Hepatocyte (in vitro differentiated cells): Measurements from ENCODE around the gene CHRD. TPM values are rescaled to one million over a fixed set of nuclear protein-coding genes. Genes with fewer than 3 reads are reported as not detected.

Experiments used
- DNase-seq: peaks from one replicate; pipeline ENCODE4 v3.0.0-alpha.2; 2016; ENCODE audit warnings: low spot score
- H2AFZ ChIP-seq: fragments of 200-600 bp; sonication (generic); 2 replicates; pipeline ENCODE4 v1.6.0; 2016; ENCODE audit warnings: antibody characterized with exemption, mild to moderate bottlenecking
- H3K27ac ChIP-seq: fragments of 200-600 bp; sonication (generic); 2 replicates; pipeline ENCODE4 v1.5.1; 2016; ENCODE audit warnings: mild to moderate bottlenecking
- H3K27me3 ChIP-seq: fragments of 200-600 bp; sonication (generic); 2 replicates; pipeline ENCODE4 v1.6.1; 2016
- H3K36me3 ChIP-seq: fragments of 200-600 bp; sonication (generic); replicated peaks from 2 replicates; pipeline ENCODE4 v1.5.1; 2016; ENCODE audit warnings: low read depth; ENCODE audit not compliant: insufficient read depth
- H3K4me1 ChIP-seq: fragments of 200-600 bp; sonication (generic); 2 replicates; pipeline ENCODE4 v1.5.1; 2016; ENCODE audit warnings: mild to moderate bottlenecking, moderate library complexity; ENCODE audit not compliant: insufficient read depth
- H3K4me2 ChIP-seq: fragments of 200-600 bp; sonication (generic); 2 replicates; pipeline ENCODE4 v1.6.0; 2016
- H3K4me3 ChIP-seq: fragments of 200-600 bp; sonication (generic); 2 replicates; pipeline ENCODE4 v1.5.1; 2016; ENCODE audit warnings: mild to moderate bottlenecking
- H3K79me2 ChIP-seq: fragments of 200-600 bp; sonication (generic); 2 replicates; pipeline ENCODE4 v1.6.0; 2017; ENCODE audit warnings: mild to moderate bottlenecking
- H3K9me2 ChIP-seq: fragments of 200-600 bp; sonication (generic); replicated peaks from 2 replicates; pipeline ENCODE4 v1.6.0; 2017; ENCODE audit warnings: mild to moderate bottlenecking; ENCODE audit not compliant: insufficient read depth
- H3K9me3 ChIP-seq: fragments of 200-600 bp; sonication (generic); 2 replicates; pipeline ENCODE4 v1.5.1; 2016; ENCODE audit warnings: low read depth, mild to moderate bottlenecking
- H4K20me1 ChIP-seq: fragments of 200-600 bp; sonication (generic); 2 replicates; pipeline ENCODE4 v1.6.0; 2016; ENCODE audit warnings: mild to moderate bottlenecking; ENCODE audit not compliant: insufficient read depth, poor library complexity, severe bottlenecking
- EZH2 ChIP-seq: fragments of 200-600 bp; sonication (generic); IDR thresholded peaks from 2 replicates; pipeline ENCODE4 v1.6.1; 2016; ENCODE audit warnings: antibody characterized with exemption, mild to moderate bottlenecking, borderline replicate concordance
- EZH2phosphoT487 ChIP-seq: fragments of 200-600 bp; sonication (generic); IDR thresholded peaks from one replicate; pipeline ENCODE4 v1.6.1; 2018; ENCODE audit warnings: antibody characterized with exemption, mild to moderate bottlenecking, low read depth, moderate library complexity; ENCODE audit not compliant: unreplicated experiment, severe bottlenecking
- whole genome bisulfite sequencing: methylation state at CpG from one replicate; pipeline ENCODE4 v1.1.6; 2016; ENCODE audit warnings: low lambda C conversion rate; ENCODE audit errors: missing lambda C conversion rate; 5-methylcytosine and 5-hydroxymethylcytosine counted together
- polyA plus RNA-seq: library from polyadenylated mRNA; unstranded; fragments of >200 nt; fragmentation: Nextera tagmentation; extraction: Ambion mirVana; gene quantifications from 2 replicates; pipeline ENCODE4 v1.2.1, GENCODE V29; 2016
- total RNA-seq: library from RNA; depleted of rRNA; stranded (reverse); fragments of >200 nt; gene quantifications from 2 replicates; pipeline ENCODE4 v1.2.3, GENCODE V29; 2014
- TF ChIP-seq, protein P1 (sequence below): fragments of 200-600 bp; sonication (generic); IDR thresholded peaks from 2 replicates; pipeline ENCODE4 v1.5.1; 2016; ENCODE audit warnings: antibody characterized with exemption, mild to moderate bottlenecking; ENCODE audit not compliant: poor library complexity

The CHRD gene
- total and polyA plus RNA-seq, 2 experiments from 2014 or later, result 13.6 to 16.1 TPM

DNA sequence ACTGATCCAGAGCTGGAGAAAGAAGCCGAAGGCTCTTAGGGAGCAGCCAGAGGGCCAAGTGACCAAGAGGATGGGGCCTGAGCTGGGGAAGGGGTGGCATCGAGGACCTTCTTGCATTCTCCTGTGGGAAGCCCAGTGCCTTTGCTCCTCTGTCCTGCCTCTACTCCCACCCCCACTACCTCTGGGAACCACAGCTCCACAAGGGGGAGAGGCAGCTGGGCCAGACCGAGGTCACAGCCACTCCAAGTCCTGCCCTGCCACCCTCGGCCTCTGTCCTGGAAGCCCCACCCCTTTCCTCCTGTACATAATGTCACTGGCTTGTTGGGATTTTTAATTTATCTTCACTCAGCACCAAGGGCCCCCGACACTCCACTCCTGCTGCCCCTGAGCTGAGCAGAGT lies 9.5 kb downstream of the CHRD start:
- WGBS, result 77% methylated on average over 5 of the region's 5 CpGs
- Histone ChIP-seq H2AFZ (no peak overlapping the region), H3K4me3 (no peak overlapping the region), H3K36me3 (no peaks in the 10 kb centered on the region), H3K27ac (no peak overlapping the region), H4K20me1 (no peaks in the 10 kb centered on the region), H3K27me3 (no peaks in the 10 kb centered on the region), H3K9me3 (no peaks in the 10 kb centered on the region), H3K4me2 (no peak overlapping the region), H3K79me2 (no peaks in the 10 kb centered on the region), H3K9me2 (no peaks in the 10 kb centered on the region), H3K4me1 (no peaks in the 10 kb centered on the region)
- TF ChIP-seq, protein P1, sequence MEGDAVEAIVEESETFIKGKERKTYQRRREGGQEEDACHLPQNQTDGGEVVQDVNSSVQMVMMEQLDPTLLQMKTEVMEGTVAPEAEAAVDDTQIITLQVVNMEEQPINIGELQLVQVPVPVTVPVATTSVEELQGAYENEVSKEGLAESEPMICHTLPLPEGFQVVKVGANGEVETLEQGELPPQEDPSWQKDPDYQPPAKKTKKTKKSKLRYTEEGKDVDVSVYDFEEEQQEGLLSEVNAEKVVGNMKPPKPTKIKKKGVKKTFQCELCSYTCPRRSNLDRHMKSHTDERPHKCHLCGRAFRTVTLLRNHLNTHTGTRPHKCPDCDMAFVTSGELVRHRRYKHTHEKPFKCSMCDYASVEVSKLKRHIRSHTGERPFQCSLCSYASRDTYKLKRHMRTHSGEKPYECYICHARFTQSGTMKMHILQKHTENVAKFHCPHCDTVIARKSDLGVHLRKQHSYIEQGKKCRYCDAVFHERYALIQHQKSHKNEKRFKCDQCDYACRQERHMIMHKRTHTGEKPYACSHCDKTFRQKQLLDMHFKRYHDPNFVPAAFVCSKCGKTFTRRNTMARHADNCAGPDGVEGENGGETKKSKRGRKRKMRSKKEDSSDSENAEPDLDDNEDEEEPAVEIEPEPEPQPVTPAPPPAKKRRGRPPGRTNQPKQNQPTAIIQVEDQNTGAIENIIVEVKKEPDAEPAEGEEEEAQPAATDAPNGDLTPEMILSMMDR, result no peak
- no peak for TF ChIP-seq EZH2
- no peak for TF ChIP-seq EZH2phosphoT487
- DNase-seq, result no peak

DNA sequence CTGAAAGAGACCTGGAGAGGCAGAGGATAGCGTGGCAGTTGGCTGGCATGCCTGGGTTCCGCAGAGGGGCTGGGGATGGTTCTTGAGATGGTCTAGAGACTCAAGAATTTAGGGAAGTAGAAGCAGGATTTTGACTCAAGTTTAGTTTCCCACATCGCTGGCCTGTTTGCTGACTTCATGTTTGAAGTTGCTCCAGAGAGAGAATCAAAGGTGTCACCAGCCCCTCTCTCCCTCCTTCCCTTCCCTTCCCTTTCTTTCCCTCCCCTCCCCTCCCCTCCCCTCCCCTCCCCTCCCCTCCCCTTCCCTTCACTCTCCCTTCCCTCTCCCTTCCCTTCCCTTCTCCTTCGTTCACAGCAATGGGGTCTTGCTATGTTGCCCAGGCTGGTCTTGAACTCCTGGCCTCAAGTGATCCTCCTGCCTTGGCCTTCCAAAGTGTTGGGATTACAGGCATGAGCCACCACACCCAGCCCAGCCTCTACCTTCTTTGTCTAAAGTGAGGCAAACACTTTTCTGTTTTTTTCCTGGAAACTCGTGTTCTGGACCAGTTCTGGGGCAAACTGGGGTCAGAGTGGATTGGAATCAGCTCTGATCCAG lies 10.2 kb downstream of the CHRD start:
- no peak overlapping the region for H3K27ac ChIP-seq
- no peak overlapping the region for H3K4me3 ChIP-seq
- no peak for DNase-seq
- H3K79me2 ChIP-seq, result no peaks in the 10 kb centered on the region
- 91% methylated on average over 4 of the region's 5 CpGs for WGBS
- H3K9me2 ChIP-seq, result no peaks in the 10 kb centered on the region
- H3K4me1 ChIP-seq, result no peaks in the 10 kb centered on the region
- H4K20me1 ChIP-seq, result no peaks in the 10 kb centered on the region
- H3K27me3 ChIP-seq, result no peaks in the 10 kb centered on the region
- no peaks in the 10 kb centered on the region for H3K36me3 ChIP-seq
- no peak overlapping the region for H3K4me2 ChIP-seq
- no peak overlapping the region for H2AFZ ChIP-seq
- TF ChIP-seq EZH2 (no peak), EZH2phosphoT487 (no peak)
- TF ChIP-seq, protein P1, result no peak
- no peaks in the 10 kb centered on the region for H3K9me3 ChIP-seq

DNA sequence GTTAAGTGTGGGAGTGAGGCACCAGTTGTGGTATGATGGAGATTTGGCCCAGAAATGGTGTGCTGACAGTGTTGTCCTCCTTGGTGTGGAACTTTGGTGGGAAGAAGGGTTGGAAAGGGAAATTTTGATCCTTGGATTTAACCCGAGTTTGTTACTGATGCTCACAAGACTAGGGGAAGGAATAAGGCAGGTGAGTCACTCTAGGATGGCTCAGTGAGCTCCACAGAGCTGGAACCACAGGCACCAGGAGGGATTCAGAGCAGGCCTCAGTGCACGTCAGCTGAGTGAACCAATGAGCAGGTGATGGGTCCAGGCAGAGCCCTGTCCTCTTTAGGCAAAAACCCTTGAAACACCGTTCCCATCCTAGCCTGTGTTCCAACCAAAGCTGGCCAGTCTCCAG lies 11.4 kb downstream of the CHRD start:
- H2AFZ ChIP-seq, result no peak overlapping the region
- 79% methylated on average over 3 of the region's 3 CpGs for WGBS
- H3K27me3 ChIP-seq, result no peaks in the 10 kb centered on the region
- H3K9me2 ChIP-seq, result no peaks in the 10 kb centered on the region
- H3K4me1 ChIP-seq, result no peaks in the 10 kb centered on the region
- DNase-seq, result no peak
- TF ChIP-seq, protein P1, result no peak
- TF ChIP-seq EZH2 (no peak), EZH2phosphoT487 (no peak)
- no peaks in the 10 kb centered on the region for H4K20me1 ChIP-seq
- no peaks in the 10 kb centered on the region for H3K79me2 ChIP-seq
- H3K36me3 ChIP-seq, result no peaks in the 10 kb centered on the region
- no peak overlapping the region for H3K27ac ChIP-seq
- H3K4me2 ChIP-seq, result no peak overlapping the region
- no peaks in the 10 kb centered on the region for H3K9me3 ChIP-seq
- no peak overlapping the region for H3K4me3 ChIP-seq

DNA sequence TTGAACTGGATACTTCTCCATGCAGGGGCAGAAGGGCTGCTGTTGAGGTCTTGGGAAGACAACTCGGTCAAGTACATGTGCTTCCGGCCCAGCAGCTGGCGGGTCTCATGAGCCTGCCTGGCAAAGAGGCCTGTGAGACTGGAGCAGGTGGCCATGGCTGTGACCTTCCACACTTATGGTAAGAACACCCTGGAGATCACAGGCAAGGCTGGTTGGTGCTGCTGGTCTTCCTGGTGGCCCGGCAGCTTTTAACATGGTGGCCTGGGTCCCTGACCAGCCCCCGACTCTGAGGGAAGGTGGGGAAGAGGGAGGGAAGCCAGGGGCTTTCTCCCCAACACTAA lies 15.4 kb downstream of the CHRD start:
- H3K9me3 ChIP-seq, result no peaks in the 10 kb centered on the region
- TF ChIP-seq EZH2phosphoT487, result no peak
- TF ChIP-seq, protein P1, result no peak
- no peak for TF ChIP-seq EZH2
- no peaks in the 10 kb centered on the region for H4K20me1 ChIP-seq
- no peaks in the 10 kb centered on the region for H3K27me3 ChIP-seq
- H2AFZ ChIP-seq, result no peak overlapping the region
- H3K79me2 ChIP-seq, result no peaks in the 10 kb centered on the region
- DNase-seq, result no peak
- H3K9me2 ChIP-seq, result no peaks in the 10 kb centered on the region
- H3K4me1 ChIP-seq, result no peaks in the 10 kb centered on the region
- H3K27ac ChIP-seq, result no peak overlapping the region
- no peak overlapping the region for H3K4me3 ChIP-seq
- no peaks in the 10 kb centered on the region for H3K36me3 ChIP-seq
- no peak overlapping the region for H3K4me2 ChIP-seq
- 86% methylated on average over 5 of the region's 5 CpGs for WGBS
